Stimulated activated CD8-positive, alpha-beta memory T cell treated with anti-CD3 and anti-CD28 coated beads, Interleukin-12 subunit alpha, Interleukin-12 subunit beta, amount 100 ng/mL, for 24 hours (primary cell): Measurements from ENCODE around the gene CBFB.
"Not testable (repeated sequence)": the region's sequence is repeated elsewhere in the genome, so short reads cannot be mapped to it uniquely, and the experiment has no call there.

ENCODE experiments used
- DNase-seq: peaks from one replicate; pipeline ENCODE4 v3.0.0-alpha.2; 2020; ENCODE audit errors: extremely low read depth

The CBFB gene

DNA sequence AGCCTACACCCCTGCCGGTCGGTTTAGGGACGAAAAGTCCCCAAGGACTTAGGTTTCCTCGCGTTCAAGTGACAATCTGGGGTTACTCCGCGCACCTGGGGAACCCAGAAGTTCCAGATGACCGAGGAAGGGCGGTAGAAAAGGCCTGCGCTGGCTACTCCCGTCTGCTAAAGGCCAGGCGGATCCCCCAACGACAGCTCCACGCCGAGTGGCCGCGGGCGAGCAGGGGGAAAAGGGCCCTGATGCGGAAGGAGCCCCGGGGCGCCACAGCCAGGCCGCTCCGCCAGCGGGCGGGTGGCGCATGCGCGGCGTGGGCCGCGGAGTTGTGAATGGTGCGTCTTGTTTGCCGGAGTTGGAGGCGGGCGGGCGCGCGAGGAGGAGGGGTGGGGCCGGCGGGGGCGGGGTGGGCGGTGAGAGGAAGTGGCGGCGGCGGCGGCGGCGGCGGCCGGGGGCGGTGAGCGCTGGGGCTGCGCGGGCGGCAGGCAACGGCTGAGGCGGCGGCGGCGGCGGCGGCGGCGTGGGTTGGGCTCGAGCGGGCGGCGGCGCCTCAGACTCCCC is at the start of gene CBFB:
Gene CBFB (plus strand): TSS at position 454 of the 558 bp plus-strand sequence. CDS start 259 bp downstream, outside the sequence.
- DNase-seq: peak; percentile 79

DNA sequence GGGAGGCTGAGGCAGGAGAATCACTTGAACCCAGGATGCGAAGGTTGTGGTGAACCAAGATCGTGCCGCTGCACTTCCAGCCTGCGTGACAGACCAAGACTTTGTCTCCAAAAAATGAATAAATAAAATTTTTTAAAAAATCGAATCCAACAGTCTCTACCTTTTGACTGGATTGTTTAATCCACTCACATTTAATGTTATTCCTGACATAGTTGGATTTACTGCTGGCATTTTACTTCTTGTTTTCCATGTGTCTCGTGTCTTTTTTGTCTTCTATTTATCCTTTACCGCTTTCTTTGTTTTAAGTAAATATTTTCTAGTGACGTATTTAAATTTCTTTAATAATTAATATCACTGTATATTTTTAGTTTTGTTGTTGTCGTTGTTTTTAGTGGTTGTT is 45.9 kb upstream of the CBFB start:
- no peak for DNase-seq

DNA sequence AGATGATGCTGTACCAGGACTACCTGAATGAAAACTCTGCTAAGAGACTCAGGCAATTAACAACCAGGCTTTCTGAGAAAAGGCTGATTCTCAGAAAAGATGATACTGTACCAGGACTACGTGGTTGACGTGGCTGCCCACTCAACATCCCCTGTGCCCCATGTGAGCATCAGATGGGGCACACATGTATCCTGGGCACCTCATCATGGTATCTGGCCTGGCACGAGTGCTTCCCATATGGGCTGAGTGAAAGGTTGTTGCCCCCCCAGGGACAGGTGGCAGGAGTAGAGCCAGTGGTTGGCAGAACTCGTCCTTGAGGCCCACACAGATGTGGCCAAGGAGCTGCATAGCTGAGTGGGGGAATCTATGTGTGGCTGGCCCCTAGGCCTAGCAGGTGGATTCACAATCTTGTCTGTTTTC is 44.0 kb upstream of the CBFB start:
- DNase-seq: no peak

DNA sequence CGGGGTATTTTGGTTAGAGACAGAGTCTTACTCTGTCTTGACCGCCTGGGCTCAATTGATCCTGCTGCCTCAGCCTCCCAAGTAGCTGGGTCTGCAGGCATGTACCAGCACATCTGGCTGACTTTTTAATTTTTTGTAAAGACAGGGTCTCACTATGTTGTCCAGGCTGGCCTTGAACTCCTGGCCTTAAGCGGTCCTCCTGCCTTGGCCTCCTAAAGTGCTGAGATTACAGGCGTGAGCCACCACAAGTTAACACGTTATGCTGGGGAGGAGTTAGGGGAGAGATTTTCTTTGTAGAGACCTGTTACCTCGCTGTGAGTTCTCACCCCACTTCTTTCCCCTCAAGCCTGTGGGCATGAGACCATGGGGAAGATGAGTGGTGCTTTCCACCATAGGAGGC is 42.4 kb upstream of the CBFB start:
- no peak for DNase-seq

DNA sequence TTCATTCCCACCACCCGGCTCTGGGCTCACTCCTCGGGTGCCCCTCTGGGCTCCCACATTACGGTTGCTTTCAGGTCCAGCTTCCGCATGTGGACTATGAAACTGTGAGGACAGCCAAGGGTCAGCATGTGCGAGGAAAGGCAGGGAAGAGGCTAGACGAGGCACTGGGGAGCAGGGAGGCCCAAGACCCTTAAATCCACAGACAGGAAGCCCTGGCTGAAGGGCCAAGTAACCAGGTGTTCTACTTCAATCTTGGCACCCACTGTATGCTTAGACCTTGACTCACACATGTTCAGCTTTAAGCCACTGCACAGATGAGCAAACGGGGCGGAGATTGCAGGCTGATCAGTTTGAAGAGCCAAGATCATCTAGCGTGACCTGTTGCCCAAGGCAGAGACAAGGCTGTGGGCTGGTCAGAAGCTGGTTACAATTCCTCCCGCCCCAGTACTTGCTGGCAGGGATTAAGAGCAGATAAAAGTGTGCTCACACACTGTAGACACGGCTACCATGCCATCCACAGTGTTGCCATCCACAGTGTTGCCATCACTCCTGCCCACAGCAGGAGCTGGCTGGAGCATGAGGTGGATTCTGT is 40.7 kb upstream of the CBFB start, which contains the start of gene CES4A:
Gene CES4A (plus strand): TSS at position 393 of the 592 bp plus-strand sequence. CDS start 184 bp downstream, at position 577.
- DNase-seq: no peak

DNA sequence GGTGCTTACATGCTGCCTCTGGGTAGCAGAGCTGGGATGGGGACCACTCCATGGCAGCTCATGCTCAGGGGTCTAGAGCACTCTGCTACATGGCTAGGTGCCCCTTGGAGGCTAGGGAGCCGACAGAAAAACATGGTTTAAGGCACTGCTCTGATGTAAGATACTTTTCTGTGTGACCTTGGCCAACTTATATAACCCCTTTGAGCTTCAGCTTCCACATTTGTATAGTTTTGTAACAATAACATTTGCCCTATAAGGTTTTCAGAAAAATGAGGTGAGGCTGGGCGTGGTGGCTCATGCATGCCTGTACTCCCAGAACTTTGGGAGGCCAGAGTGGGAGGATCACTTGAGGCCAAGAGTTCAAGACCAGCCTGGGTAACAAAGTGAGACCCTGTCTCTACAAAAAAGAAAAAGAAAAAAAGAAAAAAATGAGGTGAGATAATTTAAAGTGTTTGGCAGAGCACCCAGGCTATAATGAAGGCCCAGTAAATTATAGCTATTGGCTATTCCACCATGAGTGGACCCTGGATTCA is 37.3 kb upstream of the CBFB start:
- no peak for DNase-seq

DNA sequence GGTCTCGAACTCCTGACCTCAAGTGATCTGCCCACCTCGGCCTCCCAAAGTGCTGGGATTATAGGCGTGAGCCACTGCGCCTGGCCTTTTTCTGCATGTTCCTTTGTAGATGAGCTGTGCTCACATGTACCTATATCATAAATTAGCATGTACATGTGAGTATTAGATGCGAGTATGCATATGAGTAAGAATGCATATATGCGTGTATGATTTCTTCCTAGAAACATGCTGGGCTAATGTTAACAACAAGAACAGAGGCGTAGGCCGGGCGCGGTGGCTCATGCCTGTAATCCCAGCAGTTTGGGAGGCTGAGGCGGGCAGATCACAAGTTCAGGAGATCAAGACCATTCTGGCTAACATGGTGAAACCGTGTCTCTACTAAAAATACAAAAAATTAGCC is 35.4 kb upstream of the CBFB start:
- not testable (repeated sequence) for DNase-seq

DNA sequence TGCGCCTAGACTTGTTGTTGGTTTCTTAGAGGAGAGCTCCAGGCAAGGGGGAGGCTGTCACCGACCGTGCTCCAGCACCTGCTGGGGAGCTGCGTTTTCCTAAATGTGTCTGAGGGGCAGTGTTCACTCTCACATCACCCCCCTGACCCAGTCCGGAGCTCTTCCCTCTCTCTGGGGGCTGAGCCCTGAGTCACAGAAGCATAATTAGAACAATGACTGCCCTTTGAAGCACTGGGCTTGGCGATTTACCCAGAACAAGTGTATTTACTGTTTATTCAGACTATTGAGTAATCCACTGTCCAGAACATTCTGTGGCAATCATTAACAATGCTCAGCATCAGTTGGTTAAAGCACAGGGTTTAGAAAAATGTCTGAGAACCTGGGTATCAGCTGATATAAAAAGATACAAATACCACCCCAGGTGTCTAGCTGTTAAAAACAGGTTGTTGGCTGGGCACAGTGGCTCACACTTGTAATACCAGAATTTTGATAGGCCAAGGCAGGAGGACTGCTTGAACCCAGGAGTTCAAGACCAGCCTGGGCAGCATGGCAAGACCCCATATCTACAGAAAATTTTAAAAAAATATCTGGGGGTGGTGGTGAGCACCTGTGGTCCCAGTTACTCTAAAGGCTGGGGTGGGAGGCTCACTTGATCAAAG is 32.5 kb upstream of the CBFB start:
- no peak for DNase-seq

DNA sequence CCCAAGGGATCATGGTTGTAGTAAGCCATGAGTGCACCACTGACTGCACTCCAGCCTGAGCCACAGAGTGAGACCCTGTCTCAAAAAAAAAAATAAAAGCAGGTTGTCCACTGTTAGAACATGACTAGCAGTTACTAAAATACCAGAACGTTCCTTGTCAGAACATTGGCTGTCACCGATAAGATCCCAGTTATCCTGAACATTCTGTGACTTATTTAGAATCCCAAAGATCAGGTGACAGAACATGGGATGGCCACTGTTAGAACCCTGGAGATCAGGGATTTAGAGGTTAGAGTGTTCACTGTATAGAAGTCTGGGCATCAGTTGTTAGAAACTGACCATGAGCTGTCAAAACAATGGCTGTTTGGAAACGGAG is 32.0 kb upstream of the CBFB start:
- no peak for DNase-seq

DNA sequence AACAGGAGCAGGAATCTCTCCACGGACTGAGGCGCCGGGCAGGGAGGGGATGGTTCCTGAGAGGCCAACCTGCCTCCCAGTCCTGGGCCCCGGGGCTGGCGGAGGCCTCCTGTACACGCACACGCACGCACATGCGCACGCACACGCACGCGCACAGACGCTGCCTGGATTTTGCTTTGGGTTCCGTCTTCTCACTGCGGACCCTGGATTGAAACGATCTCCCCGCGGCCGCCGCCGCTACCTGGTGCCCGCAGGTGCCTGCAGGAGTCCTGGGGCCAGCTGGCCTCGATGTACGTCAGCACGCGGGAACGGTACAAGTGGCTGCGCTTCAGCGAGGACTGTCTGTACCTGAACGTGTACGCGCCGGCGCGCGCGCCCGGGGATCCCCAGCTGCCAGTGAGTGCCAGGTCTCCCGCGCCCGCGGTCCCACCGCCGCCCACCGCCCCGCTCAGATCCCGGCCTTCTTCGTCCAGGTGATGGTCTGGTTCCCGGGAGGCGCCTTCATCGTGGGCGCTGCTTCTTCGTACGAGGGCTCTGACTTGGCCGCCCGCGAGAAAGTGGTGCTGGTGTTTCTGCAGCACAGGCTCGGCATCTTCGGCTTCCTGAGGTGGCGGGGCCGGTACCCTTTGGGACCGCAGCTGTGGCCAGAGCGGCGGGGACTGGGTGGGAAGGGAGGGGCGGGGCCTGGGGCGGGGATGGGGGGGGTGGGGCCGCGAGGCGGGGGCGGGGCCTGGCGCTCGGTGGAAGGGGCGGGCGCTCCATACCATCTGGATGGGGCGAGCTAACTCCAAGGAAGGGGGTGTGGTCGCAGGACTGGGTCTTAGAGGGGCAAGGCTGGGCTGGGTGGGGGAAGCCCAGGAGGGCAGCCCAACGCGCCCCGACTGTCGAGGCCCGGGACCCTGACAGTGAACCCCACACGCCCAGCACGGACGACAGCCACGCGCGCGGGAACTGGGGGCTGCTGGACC is 28.3 kb upstream of the CBFB start:
- peak; percentile 27 for DNase-seq

DNA sequence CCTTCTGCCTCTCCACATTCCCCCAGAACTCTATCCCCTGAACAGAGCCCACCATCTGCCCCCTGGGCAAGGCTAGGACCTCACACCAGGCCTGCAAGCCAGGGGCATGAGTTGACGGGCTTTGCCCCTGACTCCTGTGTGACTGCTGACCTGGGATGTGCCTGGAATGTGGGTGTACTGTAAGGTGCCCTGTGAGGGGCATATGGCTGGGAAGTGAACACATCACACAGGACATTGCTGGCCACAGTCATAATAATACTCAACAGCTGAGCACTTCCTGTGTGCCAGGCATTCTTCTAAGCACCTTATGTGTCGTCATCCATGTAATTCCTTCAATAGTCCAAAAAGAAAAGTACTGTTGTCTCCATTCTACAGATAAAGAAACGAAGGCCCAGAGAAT is 27.2 kb upstream of the CBFB start:
- no peak for DNase-seq

DNA sequence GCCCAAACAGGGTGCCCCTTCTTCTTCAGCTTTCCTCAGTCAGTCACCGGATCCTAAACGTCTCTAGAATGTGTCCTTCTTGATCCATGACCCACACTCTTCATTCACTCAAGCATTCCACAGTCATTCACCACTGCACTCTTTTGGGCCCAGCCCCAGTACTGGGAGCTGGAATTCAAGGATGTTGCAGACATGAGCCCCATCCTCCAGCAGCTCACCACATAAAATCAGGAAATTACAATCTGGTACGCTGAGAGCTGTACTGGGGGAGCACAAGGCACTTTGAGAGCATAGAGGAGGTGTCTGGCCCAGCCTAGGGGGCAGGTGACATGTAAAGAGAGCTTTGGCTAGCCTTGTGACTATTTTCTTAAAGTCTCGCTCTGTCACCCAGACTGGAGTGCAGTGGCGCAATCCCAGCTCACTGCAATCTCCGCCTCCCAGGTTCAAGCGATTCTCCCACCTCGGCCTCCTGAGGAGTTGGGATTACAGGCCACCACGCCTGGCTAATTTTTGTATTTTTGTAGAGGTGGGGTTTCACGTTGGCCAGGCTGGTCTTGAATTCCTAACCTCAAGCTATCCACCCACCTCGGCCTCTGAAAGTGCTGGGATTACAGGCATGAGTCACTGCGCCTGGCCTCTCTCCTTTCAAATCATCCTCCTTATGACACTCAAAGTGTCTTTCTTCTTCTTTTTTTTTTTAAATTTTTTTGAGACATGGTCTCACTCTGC is 21.9 kb upstream of the CBFB start:
- DNase-seq: no peak

DNA sequence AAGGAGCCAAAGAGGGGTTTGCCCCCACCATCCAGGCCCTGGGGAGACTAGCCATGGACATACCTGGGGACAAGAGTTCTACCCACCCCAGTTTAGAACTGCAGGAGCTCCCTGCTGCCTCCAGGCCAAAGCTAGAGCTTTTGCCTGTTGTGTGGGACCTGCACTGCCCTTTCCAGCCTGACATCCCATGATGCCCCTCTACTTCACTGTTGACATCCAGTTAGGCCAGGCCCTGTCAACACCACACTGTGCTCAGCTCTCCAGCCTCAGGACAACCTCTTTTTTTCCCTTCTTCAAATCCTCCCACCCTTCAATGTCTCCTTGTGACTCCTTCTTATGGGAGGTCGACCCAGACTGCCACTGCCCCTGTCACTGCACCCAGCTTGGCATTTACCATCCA is 19.8 kb upstream of the CBFB start:
- no peak for DNase-seq

DNA sequence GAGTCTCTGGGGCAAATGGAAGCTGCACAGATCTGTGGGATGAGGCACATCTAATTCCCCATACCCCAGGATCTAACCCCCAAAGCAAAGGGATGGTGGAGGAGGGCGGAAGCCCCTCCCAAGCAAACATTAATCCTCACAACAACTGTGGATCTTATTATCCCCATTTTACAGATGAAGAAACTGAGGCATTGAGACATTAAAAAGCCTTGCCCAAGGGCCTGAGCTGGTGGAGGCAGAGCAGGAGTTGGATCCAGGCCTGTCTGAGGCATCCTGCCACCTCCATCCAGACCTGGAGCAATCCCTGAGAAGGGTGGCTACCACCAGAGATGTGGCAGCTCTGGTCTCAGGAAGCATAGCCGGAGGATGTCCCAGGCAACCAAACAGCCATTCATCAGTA is 17.7 kb upstream of the CBFB start:
- DNase-seq: no peak

DNA sequence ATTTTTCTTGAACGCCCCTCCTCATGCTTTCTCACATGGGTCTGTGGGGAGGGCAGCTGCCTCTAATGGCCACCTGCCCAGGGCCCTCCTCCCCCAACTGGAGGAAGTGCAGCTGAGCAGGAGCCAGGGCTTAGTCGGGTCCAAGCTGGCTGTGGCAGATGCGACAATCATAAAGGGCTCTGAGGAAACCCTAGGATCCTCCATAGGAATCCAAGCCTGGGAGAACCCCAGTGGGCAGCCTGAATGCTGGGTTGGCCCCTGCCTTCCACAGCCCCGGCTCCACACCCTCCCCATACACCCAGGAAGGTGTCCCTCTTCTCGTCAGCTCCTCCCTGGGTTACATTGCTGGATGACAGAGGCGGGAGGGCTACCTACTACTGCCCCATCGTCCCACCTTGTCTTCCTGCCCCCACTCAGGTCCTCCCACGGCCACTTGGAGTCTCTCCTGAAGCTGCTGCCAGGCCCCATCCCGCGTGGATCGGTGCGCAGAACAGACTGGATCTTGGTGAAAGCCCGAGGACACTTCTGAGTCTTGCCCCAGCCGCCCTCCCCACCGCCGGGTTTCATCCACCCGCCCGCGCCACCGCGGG is 15.6 kb upstream of the CBFB start:
- no peak for DNase-seq

DNA sequence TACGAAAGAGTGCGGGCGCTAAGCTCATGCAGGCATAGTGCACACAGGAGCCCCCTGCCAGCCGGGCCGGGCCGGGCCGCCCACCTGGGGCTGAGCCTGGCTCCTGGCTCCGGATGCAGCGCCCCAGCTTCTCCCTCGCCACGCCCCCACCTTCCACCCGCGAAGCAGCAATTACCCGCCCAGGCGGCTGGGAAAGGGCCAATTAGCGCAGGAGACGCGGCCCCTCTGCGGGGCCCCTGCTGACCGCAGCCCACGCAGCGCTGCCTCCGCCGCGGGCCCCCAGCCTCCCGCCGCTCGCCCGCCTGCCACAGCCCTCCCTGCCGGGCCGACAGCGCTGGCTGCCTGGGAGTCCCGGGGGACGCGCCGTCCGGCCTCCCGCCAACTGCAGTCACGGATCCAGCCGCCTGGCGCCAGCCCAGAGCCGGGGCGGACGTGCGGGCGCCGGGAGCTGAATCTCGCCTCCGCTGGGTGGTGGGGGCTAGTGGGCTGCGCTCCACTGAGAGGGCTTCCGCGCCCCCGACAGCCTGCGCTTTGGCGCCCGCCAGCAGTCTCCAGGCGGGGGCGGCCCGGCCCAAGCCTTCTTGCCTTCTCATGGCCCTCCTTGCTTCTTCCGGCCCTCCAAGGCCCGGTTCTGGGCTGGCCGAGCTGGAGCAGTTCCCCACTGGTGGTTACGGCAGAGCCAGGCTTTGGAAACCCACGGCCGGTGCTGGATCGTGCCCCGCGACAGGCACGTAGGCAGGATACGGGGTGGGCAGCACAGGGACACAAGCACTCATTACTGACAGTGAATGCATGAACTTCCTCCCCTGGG is 14.9 kb upstream of the CBFB start:
- DNase-seq: peak; percentile 56

DNA sequence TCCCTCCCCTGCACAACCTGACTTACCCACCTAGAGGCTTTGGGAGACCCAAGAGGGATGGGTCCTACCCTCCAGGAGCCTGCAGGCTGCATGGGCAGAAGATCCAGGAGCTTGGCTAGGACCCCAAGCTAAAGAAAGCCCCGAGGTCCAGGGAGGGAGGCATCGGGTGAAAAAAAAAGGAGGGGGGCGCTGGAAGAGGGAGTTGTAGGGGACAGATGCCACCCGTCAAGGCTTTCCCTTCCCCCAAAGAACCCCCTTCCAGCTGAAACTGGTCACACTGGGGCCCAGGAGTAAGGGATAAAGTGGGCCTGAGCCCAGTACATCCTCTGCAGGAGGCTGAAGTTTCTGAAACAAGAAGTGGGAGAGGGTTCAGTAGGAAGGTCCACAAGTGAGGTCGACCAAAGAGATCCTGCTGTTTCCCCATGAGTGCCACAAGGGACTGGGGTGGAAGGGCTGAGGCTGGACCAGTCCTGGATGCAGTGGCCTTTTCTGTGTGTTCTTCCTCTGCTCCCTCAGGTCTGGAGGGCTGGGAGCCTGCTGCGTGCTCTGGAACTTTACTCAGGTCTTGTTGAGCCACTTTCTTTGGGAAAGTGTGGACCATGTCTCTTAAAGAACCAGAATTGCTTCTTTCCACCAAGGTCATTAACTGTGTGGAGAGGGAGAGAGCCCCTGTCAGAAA is 14.2 kb upstream of the CBFB start:
- DNase-seq: no peak

DNA sequence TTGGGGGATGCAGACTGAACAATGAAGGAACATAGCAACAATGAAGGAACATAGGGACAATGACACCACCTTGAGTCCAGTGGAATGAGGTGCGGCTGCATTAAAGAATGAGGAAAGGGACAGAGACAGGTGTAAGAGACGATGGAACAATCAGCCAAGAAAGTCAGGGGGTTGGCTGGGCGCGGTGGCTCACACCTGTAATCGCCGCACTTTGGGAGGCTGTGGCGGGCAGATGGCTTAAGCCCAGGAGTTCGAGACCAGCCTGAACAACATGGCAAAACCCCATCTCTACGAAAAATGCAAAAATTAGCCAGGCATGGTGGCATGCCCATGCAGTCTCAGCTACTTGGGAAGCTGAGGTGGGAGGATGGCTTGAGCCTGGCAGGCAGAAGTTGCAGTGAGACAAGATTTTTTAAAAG is 13.6 kb upstream of the CBFB start:
- no peak for DNase-seq

DNA sequence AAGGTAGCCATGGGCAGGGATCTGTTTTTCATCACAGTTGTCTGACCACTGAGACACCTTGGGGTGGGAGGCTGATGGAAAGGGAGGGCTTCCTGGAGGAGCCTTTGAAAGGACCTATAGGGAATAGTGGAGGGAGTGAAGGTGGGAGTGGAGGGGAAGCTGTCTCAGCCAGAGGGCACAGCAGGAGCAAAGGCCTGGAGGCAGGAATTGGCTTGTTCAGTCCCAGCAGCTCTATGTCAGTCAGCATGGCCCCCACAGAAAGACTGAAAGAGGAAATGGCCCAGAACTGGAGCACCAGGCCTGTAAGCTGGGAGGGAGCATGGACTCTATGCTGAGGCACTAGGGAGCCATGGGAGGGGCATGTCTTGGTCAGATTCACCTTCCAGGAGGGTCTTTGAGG is 12.8 kb upstream of the CBFB start:
- DNase-seq: no peak
